Cardiac fibroblast (primary cell): ENCODE data around the gene MED29.

Experiments used
- DNase-seq, 2 donors: peaks; one replicate each; pipeline versions ENCODE4 v3.0.0 to v3.0.0-alpha.2; 2010; ENCODE audit warnings: low read depth in 2 of 2
- H3K4me3 ChIP-seq, 2 donors: replicated peaks in 1 of 2; 1 replicate in 1 of 2; 2 replicates in 1 of 2; pipeline ENCODE4 v1.5.1; 2011; ENCODE audit warnings: low read depth in 2 of 2, low read length in 2 of 2, mild to moderate bottlenecking in 2 of 2, moderate library complexity in 1 of 2
- CTCF ChIP-seq: IDR thresholded peaks from one replicate; pipeline ENCODE4 v1.5.1; 2011; ENCODE audit warnings: low read depth, mild to moderate bottlenecking, low read length, inconsistent platforms

Gene MED29

GRCh38 chr19:39416152-39417120, 25.3 kb downstream of the MED29 start:
- H3K4me3 ChIP-seq, result no peak overlapping the region
- TF ChIP-seq CTCF, result no peak

GRCh38 chr19:39417463-39418181, 26.4 kb downstream of the MED29 start:
- no peak for DNase-seq
- TF ChIP-seq CTCF, result no peak
- no peak overlapping the region for H3K4me3 ChIP-seq

More at GRCh38 chr19:39416152-39417120, 25.3 kb downstream of the MED29 start:
- DNase-seq, result no peak

GRCh38 chr19:39419003-39419402, 27.8 kb downstream of the MED29 start:
- no peak for DNase-seq
- H3K4me3 ChIP-seq, result no peak overlapping the region
- no peak for TF ChIP-seq CTCF

- DNase-seq, result no peak
- no peak for TF ChIP-seq CTCF
- H3K4me3 ChIP-seq, result no peak overlapping the region
Observed at GRCh38 chr19:39420769-39421168, 29.6 kb downstream of the MED29 start.

GRCh38 chr19:39422020-39422419, 30.8 kb downstream of the MED29 start:
- no peak for DNase-seq
- no peak for TF ChIP-seq CTCF
- no peak overlapping the region for H3K4me3 ChIP-seq

- no peak for TF ChIP-seq CTCF
- no peak overlapping the region for H3K4me3 ChIP-seq
- DNase-seq, result no peak
Observed at GRCh38 chr19:39423258-39424086, 32.3 kb downstream of the MED29 start.
